Body of pancreas (tissue), 4 donors: ENCODE measurements around the gene MECP2.

ENCODE experiments used
- POLR2A ChIP-seq, 3 donors: fragments of 450-650 bp; IDR thresholded peaks; one replicate each; pipeline ENCODE4 v1.6.1; 2016; ENCODE audit warnings: antibody characterized with exemption in 3 of 3, mild to moderate bottlenecking in 2 of 3
- TF ChIP-seq, protein P1 (sequence below), 7 experiments: fragments of 450-650 bp in 4 of 7; fragments of 200-600 bp in 3 of 7; sonication (generic) in 3 of 7; IDR thresholded peaks; one replicate each; pipeline ENCODE4 v1.5.1; 2016 to 2019; ENCODE audit warnings: antibody characterized with exemption in 7 of 7

GRCh38 chrX:154121961-154122360, 24.4 kb upstream of the MECP2 start:
- TF ChIP-seq, protein P1, sequence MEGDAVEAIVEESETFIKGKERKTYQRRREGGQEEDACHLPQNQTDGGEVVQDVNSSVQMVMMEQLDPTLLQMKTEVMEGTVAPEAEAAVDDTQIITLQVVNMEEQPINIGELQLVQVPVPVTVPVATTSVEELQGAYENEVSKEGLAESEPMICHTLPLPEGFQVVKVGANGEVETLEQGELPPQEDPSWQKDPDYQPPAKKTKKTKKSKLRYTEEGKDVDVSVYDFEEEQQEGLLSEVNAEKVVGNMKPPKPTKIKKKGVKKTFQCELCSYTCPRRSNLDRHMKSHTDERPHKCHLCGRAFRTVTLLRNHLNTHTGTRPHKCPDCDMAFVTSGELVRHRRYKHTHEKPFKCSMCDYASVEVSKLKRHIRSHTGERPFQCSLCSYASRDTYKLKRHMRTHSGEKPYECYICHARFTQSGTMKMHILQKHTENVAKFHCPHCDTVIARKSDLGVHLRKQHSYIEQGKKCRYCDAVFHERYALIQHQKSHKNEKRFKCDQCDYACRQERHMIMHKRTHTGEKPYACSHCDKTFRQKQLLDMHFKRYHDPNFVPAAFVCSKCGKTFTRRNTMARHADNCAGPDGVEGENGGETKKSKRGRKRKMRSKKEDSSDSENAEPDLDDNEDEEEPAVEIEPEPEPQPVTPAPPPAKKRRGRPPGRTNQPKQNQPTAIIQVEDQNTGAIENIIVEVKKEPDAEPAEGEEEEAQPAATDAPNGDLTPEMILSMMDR (IDR thresholded peaks at IDR 0.05) = no peak
- TF ChIP-seq POLR2A (IDR thresholded peaks at IDR 0.05) = peak in 1 of 3 donors; percentile 14
